ENCODE results near the gene PDXP.

The PDXP gene

GRCh38 chr22:37686002-37686982, 27.8 kb downstream of the PDXP start, which contains the start of gene NOL12:
NOL12 (plus strand) TSS chr22:37686343; CDS start chr22:37686393, 50 bp downstream.
- peak; percentile 88 for ATAC-seq
- TF ChIP-seq CSDC2 (CRISPR knock-in tag; IDR thresholded peaks at IDR 0.05) (no peak), PATZ1 (CRISPR knock-in tag; IDR thresholded peaks at IDR 0.05; ENCODE audit: borderline replicate concordance) (0 out of 2 replicates have a peak, but pooled peaks have one; percentile 18)

- no peak for ATAC-seq
- no peak for TF ChIP-seq ZC3H10 (CRISPR knock-in tag; IDR thresholded peaks at IDR 0.05)
- TF ChIP-seq TSHZ2 (CRISPR knock-in tag; IDR thresholded peaks at IDR 0.05) = no peak
- no peak for TF ChIP-seq ZNF565 (CRISPR knock-in tag; conservative IDR thresholded peaks at IDR 0.05; ENCODE audit: low read depth)
- TF ChIP-seq ZFP30 (CRISPR knock-in tag; IDR thresholded peaks at IDR 0.05) = no peak
- TF ChIP-seq RARB (CRISPR knock-in tag; IDR thresholded peaks at IDR 0.05) = no peak
- TF ChIP-seq TOX (CRISPR knock-in tag; IDR thresholded peaks at IDR 0.05; ENCODE audit: borderline replicate concordance) = no peak
- TF ChIP-seq ARNTL (CRISPR knock-in tag; IDR thresholded peaks at IDR 0.05; ENCODE audit: borderline replicate concordance, low read depth) = no peak
- no peak for TF ChIP-seq BACH2 (CRISPR knock-in tag; IDR thresholded peaks at IDR 0.05; ENCODE audit: borderline replicate concordance)
- no peak for TF ChIP-seq PATZ1 (CRISPR knock-in tag; IDR thresholded peaks at IDR 0.05; ENCODE audit: borderline replicate concordance)
- TF ChIP-seq TCF4 (CRISPR knock-in tag; IDR thresholded peaks at IDR 0.05; ENCODE audit: borderline replicate concordance) = no peak
- no peak for TF ChIP-seq SNAI2 (CRISPR knock-in tag; IDR thresholded peaks at IDR 0.05)
- TF ChIP-seq CSRNP3 (CRISPR knock-in tag; IDR thresholded peaks at IDR 0.05) = no peak
- TF ChIP-seq ZNF8 (CRISPR knock-in tag; IDR thresholded peaks at IDR 0.05) = no peak
- no peak for TF ChIP-seq OSR1 (CRISPR knock-in tag; IDR thresholded peaks at IDR 0.05)
- no peak for TF ChIP-seq ESRRG (CRISPR knock-in tag; IDR thresholded peaks at IDR 0.05)
- TF ChIP-seq PPARA (CRISPR knock-in tag; IDR thresholded peaks at IDR 0.05; ENCODE audit: borderline replicate concordance) = no peak
These were observed 31.9 kb downstream of the PDXP start for GRCh38 chr22:37690407-37690806.

- ATAC-seq = no peak
- TF ChIP-seq ZFP3 (CRISPR knock-in tag; IDR thresholded peaks at IDR 0.05) = no peak
- TF ChIP-seq ZNF565 (CRISPR knock-in tag; conservative IDR thresholded peaks at IDR 0.05; ENCODE audit: low read depth) = no peak
- no peak for TF ChIP-seq ZC3H10 (CRISPR knock-in tag; IDR thresholded peaks at IDR 0.05)
- no peak for TF ChIP-seq CSRNP3 (CRISPR knock-in tag; IDR thresholded peaks at IDR 0.05)
These were observed 32.5 kb downstream of the PDXP start for GRCh38 chr22:37690901-37691504.
